A549 (cell line): ENCODE data around the gene ZIM2. TPM values are rescaled to one million over a fixed set of nuclear protein-coding genes. Genes with fewer than 3 reads are reported as not detected.

ENCODE experiments used
- ATAC-seq, 2 experiments: fragments of 200-7000 bp in 1 of 2; fragments of >200 bp in 1 of 2; cut with Nextera tagmentation in 1 of 2; cut with Tn5 transposase in 1 of 2; 3 replicates each; pipeline versions ENCODE4 v1.8.0 to v1.9.1; 2018 to 2020; ENCODE audit warnings: mild to moderate bottlenecking in 1 of 2, moderate library complexity in 1 of 2
- CTCF ChIA-PET: fragments of 300-600 bp; sonication (Branson Sonifier 250); formaldehyde crosslinking; extraction: SDS; loops from one replicate; lab custom pipeline; 2021; ENCODE audit warnings: antibody characterized with exemption, inconsistent platforms; lab: Yijun Ruan, JAX
- POLR2A ChIA-PET: fragments of 350-600 bp; formaldehyde crosslinking; extraction: SDS; loops from one replicate; lab custom pipeline; 2021; ENCODE audit warnings: antibody characterized with exemption, inconsistent platforms; lab: Yijun Ruan, JAX
- DNase-seq, 2 experiments: peaks; one replicate each; pipeline versions ENCODE4 v3.0.0 to v3.0.0-alpha.2; 2011 to 2016; ENCODE audit warnings: low read depth in 1 of 2, low spot score in 1 of 2
- FAIRE-seq: peaks from 2 replicates; lab custom pipeline; 2011; peaks lifted over from hg19 to GRCh38; lab: Jason Lieb, UNC
- H3K27ac ChIP-seq, 2 experiments: fragments of >200 bp; sonication (Bioruptor Twin); formaldehyde crosslinking; 3 replicates each; pipeline ENCODE4 v1.5.1; 2016 to 2017
- H3K4me1 ChIP-seq: fragments of >200 bp; sonication (Bioruptor Twin); formaldehyde crosslinking; 3 replicates; pipeline ENCODE4 v1.6.1; 2016
- H3K4me2 ChIP-seq: fragments of >200 bp; sonication (Bioruptor Twin); formaldehyde crosslinking; 3 replicates; pipeline ENCODE4 v1.6.1; 2016
- H3K4me3 ChIP-seq: fragments of >200 bp; sonication (Bioruptor Twin); formaldehyde crosslinking; 3 replicates; pipeline ENCODE4 v1.5.1; 2016
- H3K9me3 ChIP-seq: fragments of >200 bp; sonication (Bioruptor Twin); formaldehyde crosslinking; 3 replicates; pipeline ENCODE4 v1.6.1; 2016
- ATOH8 ChIP-seq: fragments of 250-450 bp; sonication (Bioruptor Pico); IDR thresholded peaks from 2 replicates; pipeline ENCODE4 v1.5.0; 2020; ENCODE audit warnings: low read depth, mild to moderate bottlenecking, moderate library complexity
- BHLHE40 ChIP-seq: IDR thresholded peaks from 2 replicates; pipeline ENCODE4 v1.6.1; 2012; ENCODE audit warnings: low read depth, low read length, inconsistent platforms
- CBX2 ChIP-seq: fragments of 200-600 bp; sonication (generic); IDR thresholded peaks from 2 replicates; pipeline ENCODE4 v1.6.1; 2016; ENCODE audit warnings: low read depth, mild to moderate bottlenecking, borderline replicate concordance
- CHD2 ChIP-seq: fragments of 150-350 bp; IDR thresholded peaks from 2 replicates; pipeline ENCODE4 v1.6.1; 2014; ENCODE audit warnings: low read length; ENCODE audit not compliant: partially characterized antibody
- ELK1 ChIP-seq: fragments of 150-350 bp; IDR thresholded peaks from 2 replicates; pipeline ENCODE4 v1.6.1; 2014; ENCODE audit warnings: low read depth, mild to moderate bottlenecking, low read length
- FOSB ChIP-seq: fragments of 250-450 bp; sonication (Bioruptor Pico); IDR thresholded peaks from 2 replicates; pipeline ENCODE4 v1.5.0; 2020; ENCODE audit warnings: mild to moderate bottlenecking, moderate library complexity
- FOXS1 ChIP-seq: fragments of 250-450 bp; sonication (Bioruptor Pico); IDR thresholded peaks from 2 replicates; pipeline ENCODE4 v1.5.0; 2020; ENCODE audit warnings: mild to moderate bottlenecking, moderate library complexity
- GATA3 ChIP-seq: IDR thresholded peaks from 2 replicates; pipeline ENCODE4 v1.6.1; 2012; ENCODE audit warnings: borderline replicate concordance
- HOXA7 ChIP-seq: fragments of 250-450 bp; sonication (Bioruptor Pico); IDR thresholded peaks from 2 replicates; pipeline ENCODE4 v1.5.0; 2020; ENCODE audit warnings: mild to moderate bottlenecking, moderate library complexity
- HOXB13 ChIP-seq: fragments of 250-450 bp; sonication (Bioruptor Pico); IDR thresholded peaks from 2 replicates; pipeline ENCODE4 v1.5.0; 2020; ENCODE audit warnings: low read depth, mild to moderate bottlenecking, moderate library complexity
- JUNB ChIP-seq: fragments of >200 bp; sonication (Bioruptor Twin); formaldehyde crosslinking; IDR thresholded peaks from 2 replicates; pipeline ENCODE4 v1.6.1; 2016
- KDM1A ChIP-seq: fragments of 200-600 bp; sonication (generic); IDR thresholded peaks from 2 replicates; pipeline ENCODE4 v1.6.1; 2016; ENCODE audit warnings: low read depth, mild to moderate bottlenecking
- KDM5A ChIP-seq: fragments of 200-600 bp; sonication (generic); IDR thresholded peaks from 2 replicates; pipeline ENCODE4 v1.6.1; 2016; ENCODE audit warnings: antibody characterized with exemption, mild to moderate bottlenecking
- MAZ ChIP-seq: fragments of 150-350 bp; IDR thresholded peaks from 2 replicates; pipeline ENCODE4 v1.6.1; 2014; ENCODE audit warnings: antibody characterized with exemption, low read depth, low read length, borderline replicate concordance
- NFE2L2 ChIP-seq: fragments of 150-350 bp; conservative IDR thresholded peaks from 2 replicates; pipeline ENCODE4 v1.6.1; 2014; ENCODE audit warnings: low read length
- POLR2A ChIP-seq: IDR thresholded peaks from 2 replicates; pipeline ENCODE4 v1.6.1; 2012; ENCODE audit warnings: mild to moderate bottlenecking, low read length
- POLR2AphosphoS2 ChIP-seq: conservative IDR thresholded peaks from 2 replicates; pipeline ENCODE4 v1.6.1; 2012; ENCODE audit warnings: low read length, improper control_type of control experiment, inconsistent platforms
- RAD21 ChIP-seq, 2 experiments: fragments of >200 bp in 1 of 2; sonication (Bioruptor Twin) in 1 of 2; formaldehyde crosslinking in 1 of 2; IDR thresholded peaks in 1 of 2; conservative IDR thresholded peaks in 1 of 2; 2 replicates in 1 of 2; 3 replicates in 1 of 2; pipeline ENCODE4 v1.6.1; 2012 to 2018; ENCODE audit warnings: inconsistent platforms in 1 of 2
- REST ChIP-seq: fragments of 200-600 bp; sonication (generic); IDR thresholded peaks from 2 replicates; pipeline ENCODE4 v1.6.1; 2016; ENCODE audit warnings: antibody characterized with exemption, mild to moderate bottlenecking, moderate library complexity
- RFX5 ChIP-seq: fragments of 450-650 bp; IDR thresholded peaks from 2 replicates; pipeline ENCODE4 v1.7.1; 2014; ENCODE audit warnings: antibody characterized with exemption, mild to moderate bottlenecking, moderate library complexity
- RNF2 ChIP-seq: fragments of 200-600 bp; sonication (generic); IDR thresholded peaks from 2 replicates; pipeline ENCODE4 v1.6.1; 2016; ENCODE audit warnings: low read depth, mild to moderate bottlenecking, antibody characterized with exemption, moderate library complexity, borderline replicate concordance
- SMC3 ChIP-seq: fragments of >200 bp; sonication (Bioruptor Twin); formaldehyde crosslinking; IDR thresholded peaks from 3 replicates; pipeline ENCODE4 v1.6.1; 2018; ENCODE audit warnings: inconsistent platforms
- ZC3H11A ChIP-seq: fragments of 450-650 bp; IDR thresholded peaks from 2 replicates; pipeline ENCODE4 v1.6.1; 2014; ENCODE audit warnings: antibody characterized with exemption, mild to moderate bottlenecking
- ZFP36 ChIP-seq: fragments of 450-650 bp; IDR thresholded peaks from 2 replicates; pipeline ENCODE4 v1.6.1; 2014; ENCODE audit warnings: borderline replicate concordance; ENCODE audit not compliant: partially characterized antibody
- WGBS: methylation state at CpG from one replicate; pipeline ENCODE4 v1.1.6; 2017; ENCODE audit errors: missing lambda C conversion rate; 5-methylcytosine and 5-hydroxymethylcytosine counted together
- polyA plus RNA-seq, 4 experiments: library from polyadenylated mRNA; depleted of rRNA in 3 of 4; stranded (reverse); fragments of >200 nt; fragmentation: RNase III in 1 of 4; extraction: RNeasy Plus Mini Kit Qiagen cat#74134 plus additional on column Dnase treatment in 1 of 4; gene quantifications; 2 replicates in 3 of 4; 3 replicates in 1 of 4; pipeline ENCODE4 v1.2.3, GENCODE V29; 2011 to 2017
- TF ChIP-seq, protein P1 (sequence below): fragments of 250-450 bp; sonication (Bioruptor Pico); IDR thresholded peaks from 2 replicates; pipeline ENCODE4 v1.5.0; 2021; ENCODE audit warnings: mild to moderate bottlenecking, moderate library complexity, borderline replicate concordance
- TF ChIP-seq, protein P2 (sequence below): fragments of 450-650 bp; IDR thresholded peaks from 2 replicates; pipeline ENCODE4 v1.6.1; 2014; ENCODE audit warnings: antibody characterized with exemption

ZIM2 gene
- polyA plus RNA-seq, 2 of the 4 experiments (the other 2 are of a cell fraction) = not detected

DNA sequence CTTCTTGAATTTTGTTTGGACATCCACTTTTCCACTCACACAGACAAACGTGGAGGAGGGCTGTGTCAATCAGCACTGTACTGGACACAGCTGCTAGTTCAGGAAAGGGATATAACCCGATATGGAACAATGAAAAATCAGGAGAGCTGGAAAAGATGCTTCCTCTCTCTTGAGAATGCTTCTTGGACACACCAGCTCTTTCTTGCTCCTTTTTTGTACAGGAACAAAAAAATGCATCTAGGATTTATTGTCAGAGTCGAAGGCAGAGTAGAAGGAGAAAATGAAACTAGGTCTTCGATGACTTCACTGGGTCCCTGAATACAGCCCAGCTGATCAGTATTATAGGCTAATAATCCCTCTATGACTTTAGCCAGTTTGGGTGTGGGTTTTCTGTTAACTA lies 62.2 kb downstream of the ZIM2 start:
- no peak for TF ChIP-seq POLR2A
- no peak for TF ChIP-seq CBX2
- TF ChIP-seq FOSB = no peak
- no peak for TF ChIP-seq ZFP36
- TF ChIP-seq ATOH8 (CRISPR knock-in tag) = no peak
- no peak for TF ChIP-seq JUNB
- no peak for TF ChIP-seq KDM1A
- no peak for TF ChIP-seq NFE2L2
- TF ChIP-seq HOXA7 (CRISPR knock-in tag) = no peak
- TF ChIP-seq, protein P1, sequence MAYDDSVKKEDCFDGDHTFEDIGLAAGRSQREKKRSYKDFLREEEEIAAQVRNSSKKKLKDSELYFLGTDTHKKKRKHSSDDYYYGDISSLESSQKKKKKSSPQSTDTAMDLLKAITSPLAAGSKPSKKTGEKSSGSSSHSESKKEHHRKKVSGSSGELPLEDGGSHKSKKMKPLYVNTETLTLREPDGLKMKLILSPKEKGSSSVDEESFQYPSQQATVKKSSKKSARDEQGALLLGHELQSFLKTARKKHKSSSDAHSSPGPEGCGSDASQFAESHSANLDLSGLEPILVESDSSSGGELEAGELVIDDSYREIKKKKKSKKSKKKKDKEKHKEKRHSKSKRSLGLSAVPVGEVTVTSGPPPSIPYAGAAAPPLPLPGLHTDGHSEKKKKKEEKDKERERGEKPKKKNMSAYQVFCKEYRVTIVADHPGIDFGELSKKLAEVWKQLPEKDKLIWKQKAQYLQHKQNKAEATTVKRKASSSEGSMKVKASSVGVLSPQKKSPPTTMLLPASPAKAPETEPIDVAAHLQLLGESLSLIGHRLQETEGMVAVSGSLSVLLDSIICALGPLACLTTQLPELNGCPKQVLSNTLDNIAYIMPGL (CRISPR knock-in tag) = no peak
- no peak for TF ChIP-seq HOXB13
- ChIA-PET POLR2A (no interaction called here), CTCF (no interaction called here)
- Histone ChIP-seq H3K27ac (no peak overlapping the region), H3K4me2 (no peak overlapping the region), H3K4me3 (no peak overlapping the region), H3K4me1 (no peaks in the 10 kb centered on the region), H3K9me3 (peaks cover 54% of the 10 kb centered on the region)
- FAIRE-seq = no peak
- no peak for ATAC-seq
- WGBS = 1% methylated on average over 4 of the region's 4 CpGs
- DNase-seq = no peak

- FAIRE-seq (no peak), ATAC-seq (no peak), DNase-seq (no peak)
- Histone ChIP-seq H3K4me2 (no peak overlapping the region), H3K27ac (no peak overlapping the region), H3K9me3 (peaks cover 57% of the 10 kb centered on the region), H3K4me3 (no peak overlapping the region), H3K4me1 (no peaks in the 10 kb centered on the region)
- no peak for TF ChIP-seq KDM1A
- TF ChIP-seq GATA3 = no peak
- no peak for TF ChIP-seq CHD2
- TF ChIP-seq POLR2AphosphoS2 = no peak
- no peak for TF ChIP-seq MAZ
- TF ChIP-seq NFE2L2 = no peak
- no peak for TF ChIP-seq RNF2
- TF ChIP-seq BHLHE40 = no peak
- TF ChIP-seq CBX2 = no peak
- TF ChIP-seq RAD21 (conservative IDR thresholded peaks at IDR 0.05 in 1 of 2, IDR thresholded peaks at IDR 0.05 in 1 of 2) = no peak
- no peak for TF ChIP-seq JUNB
- no peak for TF ChIP-seq ZFP36
- TF ChIP-seq RFX5 = no peak
- TF ChIP-seq, protein P2, sequence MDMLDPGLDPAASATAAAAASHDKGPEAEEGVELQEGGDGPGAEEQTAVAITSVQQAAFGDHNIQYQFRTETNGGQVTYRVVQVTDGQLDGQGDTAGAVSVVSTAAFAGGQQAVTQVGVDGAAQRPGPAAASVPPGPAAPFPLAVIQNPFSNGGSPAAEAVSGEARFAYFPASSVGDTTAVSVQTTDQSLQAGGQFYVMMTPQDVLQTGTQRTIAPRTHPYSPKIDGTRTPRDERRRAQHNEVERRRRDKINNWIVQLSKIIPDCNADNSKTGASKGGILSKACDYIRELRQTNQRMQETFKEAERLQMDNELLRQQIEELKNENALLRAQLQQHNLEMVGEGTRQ = no peak
- no peak for TF ChIP-seq POLR2A
- no peak for TF ChIP-seq HOXA7 (CRISPR knock-in tag)
- ChIA-PET CTCF (no interaction called here), POLR2A (no interaction called here)
- 17% methylated on average over 4 of the region's 4 CpGs for WGBS
Measured at GRCh38 chr19:56769650-56770049, 70.9 kb downstream of the ZIM2 start.

GRCh38 chr19:56765137-56765536 lies 75.4 kb downstream of the ZIM2 start:
- ATAC-seq = no peak
- TF ChIP-seq REST (no peak), ELK1 (no peak), ZC3H11A (no peak), KDM5A (no peak), SMC3 (no peak), FOXS1 (no peak)
- Histone ChIP-seq H3K4me3 (no peak overlapping the region), H3K4me1 (no peaks in the 10 kb centered on the region), H3K27ac (no peak overlapping the region), H3K9me3 (peaks cover 63% of the 10 kb centered on the region), H3K4me2 (no peak overlapping the region)
- ChIA-PET CTCF (interaction anchor here (0.6 to 1.6 kb wide), 2 partner anchors 16 to 55 kb away, joined by 3 to 4 read pairs; no protein-coding TSS in a partner anchor), POLR2A (no interaction called here)
- FAIRE-seq = no peak
- no peak for DNase-seq
- 48% methylated on average over 28 of the region's 28 CpGs for WGBS
